Measurements from ENCODE around the gene C18orf54. TPM values are rescaled to one million over a fixed set of nuclear protein-coding genes. Genes with fewer than 3 reads are reported as not detected.
A peak's percentile ranks its signal among the peaks of the same experiment; 100 is the strongest.

The C18orf54 gene
- total and polyA plus RNA-seq, 9 of the 15 experiments (the other 6 are each of a cell fraction or from before 2014, with no cell fraction given), result 3.0 to 8.7 (median 4.3) TPM

DNA sequence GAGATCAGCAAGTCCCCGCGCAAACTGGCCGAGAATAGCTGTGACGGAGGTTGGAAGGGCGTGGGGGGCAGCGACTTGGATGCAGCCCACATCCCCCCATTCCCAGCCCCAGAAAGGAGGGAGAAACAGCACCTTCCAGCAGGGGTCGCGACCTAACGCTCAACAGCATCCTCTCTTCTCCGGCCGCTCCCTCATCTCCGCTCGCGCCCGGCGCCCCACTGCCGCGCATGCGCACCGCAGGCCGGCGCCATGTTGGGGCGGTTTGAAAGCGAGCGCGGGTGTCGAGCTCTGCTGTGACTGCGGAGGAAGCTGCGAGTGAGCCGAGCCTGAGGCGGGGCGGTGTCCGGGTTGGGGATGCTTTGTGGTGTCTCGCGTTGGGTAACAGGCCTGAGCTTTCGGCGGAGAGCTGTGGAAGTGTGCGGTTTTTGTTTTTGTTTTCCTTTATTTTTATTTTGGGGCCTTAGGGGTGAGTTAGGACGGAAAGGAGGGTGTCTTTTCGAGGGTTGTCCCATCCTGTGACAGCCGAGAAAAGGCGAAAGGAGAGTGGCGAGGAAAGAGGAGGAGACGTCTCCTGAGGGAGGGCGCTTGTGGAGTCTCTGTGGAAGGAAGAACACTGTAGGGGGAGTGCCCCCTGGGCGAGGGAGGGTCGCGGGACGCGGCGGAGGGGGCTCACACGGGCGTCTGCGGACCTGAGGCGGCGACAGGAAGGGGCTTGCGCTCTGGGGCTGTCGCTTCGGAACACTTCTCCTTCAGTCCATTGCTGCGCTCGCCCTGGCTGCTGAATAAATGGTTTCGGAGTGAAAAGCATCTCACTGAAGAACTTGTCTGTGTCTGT lies at the start of gene C18orf54, which contains the start of gene STARD6 (continued):
- TF ChIP-seq, protein P1, sequence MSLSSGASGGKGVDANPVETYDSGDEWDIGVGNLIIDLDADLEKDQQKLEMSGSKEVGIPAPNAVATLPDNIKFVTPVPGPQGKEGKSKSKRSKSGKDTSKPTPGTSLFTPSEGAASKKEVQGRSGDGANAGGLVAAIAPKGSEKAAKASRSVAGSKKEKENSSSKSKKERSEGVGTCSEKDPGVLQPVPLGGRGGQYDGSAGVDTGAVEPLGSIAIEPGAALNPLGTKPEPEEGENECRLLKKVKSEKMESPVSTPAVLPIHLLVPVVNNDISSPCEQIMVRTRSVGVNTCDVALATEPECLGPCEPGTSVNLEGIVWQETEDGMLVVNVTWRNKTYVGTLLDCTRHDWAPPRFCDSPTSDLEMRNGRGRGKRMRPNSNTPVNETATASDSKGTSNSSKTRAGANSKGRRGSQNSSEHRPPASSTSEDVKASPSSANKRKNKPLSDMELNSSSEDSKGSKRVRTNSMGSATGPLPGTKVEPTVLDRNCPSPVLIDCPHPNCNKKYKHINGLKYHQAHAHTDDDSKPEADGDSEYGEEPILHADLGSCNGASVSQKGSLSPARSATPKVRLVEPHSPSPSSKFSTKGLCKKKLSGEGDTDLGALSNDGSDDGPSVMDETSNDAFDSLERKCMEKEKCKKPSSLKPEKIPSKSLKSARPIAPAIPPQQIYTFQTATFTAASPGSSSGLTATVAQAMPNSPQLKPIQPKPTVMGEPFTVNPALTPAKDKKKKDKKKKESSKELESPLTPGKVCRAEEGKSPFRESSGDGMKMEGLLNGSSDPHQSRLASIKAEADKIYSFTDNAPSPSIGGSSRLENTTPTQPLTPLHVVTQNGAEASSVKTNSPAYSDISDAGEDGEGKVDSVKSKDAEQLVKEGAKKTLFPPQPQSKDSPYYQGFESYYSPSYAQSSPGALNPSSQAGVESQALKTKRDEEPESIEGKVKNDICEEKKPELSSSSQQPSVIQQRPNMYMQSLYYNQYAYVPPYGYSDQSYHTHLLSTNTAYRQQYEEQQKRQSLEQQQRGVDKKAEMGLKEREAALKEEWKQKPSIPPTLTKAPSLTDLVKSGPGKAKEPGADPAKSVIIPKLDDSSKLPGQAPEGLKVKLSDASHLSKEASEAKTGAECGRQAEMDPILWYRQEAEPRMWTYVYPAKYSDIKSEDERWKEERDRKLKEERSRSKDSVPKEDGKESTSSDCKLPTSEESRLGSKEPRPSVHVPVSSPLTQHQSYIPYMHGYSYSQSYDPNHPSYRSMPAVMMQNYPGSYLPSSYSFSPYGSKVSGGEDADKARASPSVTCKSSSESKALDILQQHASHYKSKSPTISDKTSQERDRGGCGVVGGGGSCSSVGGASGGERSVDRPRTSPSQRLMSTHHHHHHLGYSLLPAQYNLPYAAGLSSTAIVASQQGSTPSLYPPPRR (CRISPR knock-in tag; IDR thresholded peaks at IDR 0.05; ENCODE audit: borderline replicate concordance), result no peak
- no peak for TF ChIP-seq ZNF518B (CRISPR knock-in tag; IDR thresholded peaks at IDR 0.05)
- no peak for TF ChIP-seq ZNF707 (CRISPR knock-in tag; conservative IDR thresholded peaks at IDR 0.05)
- peak; percentile 67; the same call in 1 of the 2 replicates for TF ChIP-seq NFATC3 (IDR thresholded peaks at IDR 0.05)
- peak; percentile 41 for TF ChIP-seq MYBL2 (IDR thresholded peaks at IDR 0.05; ENCODE audit: low read depth)
- TF ChIP-seq MYBL2 (CRISPR knock-in tag; IDR thresholded peaks at IDR 0.05; ENCODE audit: borderline replicate concordance), result no peak
- no peak for TF ChIP-seq ATF3 (IDR thresholded peaks at IDR 0.05)
- no peak for TF ChIP-seq ATF3 (CRISPR knock-in tag; conservative IDR thresholded peaks at IDR 0.05)
- peak; percentile 95 for TF ChIP-seq RBFOX2 (IDR thresholded peaks at IDR 0.05; ENCODE audit: low read depth, low read length)
- TF ChIP-seq ZBTB49 (CRISPR knock-in tag; IDR thresholded peaks at IDR 0.05; ENCODE audit: borderline replicate concordance), result no peak
- TF ChIP-seq MED1 (CRISPR knock-in tag; IDR thresholded peaks at IDR 0.05; ENCODE audit: borderline replicate concordance), result no peak
- TF ChIP-seq PML (IDR thresholded peaks at IDR 0.05; ENCODE audit: low read length), result peak; percentile 26; the same call in 1 of the 2 replicates
- peak; percentile 66; the same call in 1 of the 2 replicates for TF ChIP-seq NFRKB (IDR thresholded peaks at IDR 0.05; ENCODE audit: low read depth)
- peak; percentile 36 for TF ChIP-seq PCBP1 (IDR thresholded peaks at IDR 0.05; ENCODE audit: low read depth, low read length, poor library complexity, severe bottlenecking)
- peak; percentile 57 for TF ChIP-seq TBP (optimal IDR thresholded peaks at IDR 0.05; ENCODE audit: low read depth, low read length)

All from K562 (cell line).